Neural progenitor cell (in vitro differentiated cells): ENCODE data around the gene ABHD14A.

ENCODE experiments used
- EZH2 ChIP-seq: fragments of 200-600 bp; sonication (generic); IDR thresholded peaks from 2 replicates; pipeline ENCODE4 v1.6.1; 2017; ENCODE audit warnings: antibody characterized with exemption, mild to moderate bottlenecking, moderate library complexity
- EZH2phosphoT487 ChIP-seq: fragments of 200-600 bp; sonication (generic); IDR thresholded peaks from 2 replicates; pipeline ENCODE4 v1.6.1; 2017; ENCODE audit warnings: antibody characterized with exemption
- TF ChIP-seq, protein P1 (sequence below): fragments of 200-600 bp; sonication (generic); IDR thresholded peaks from 2 replicates; pipeline ENCODE4 v1.5.1; 2017; ENCODE audit warnings: antibody characterized with exemption, mild to moderate bottlenecking

DNA sequence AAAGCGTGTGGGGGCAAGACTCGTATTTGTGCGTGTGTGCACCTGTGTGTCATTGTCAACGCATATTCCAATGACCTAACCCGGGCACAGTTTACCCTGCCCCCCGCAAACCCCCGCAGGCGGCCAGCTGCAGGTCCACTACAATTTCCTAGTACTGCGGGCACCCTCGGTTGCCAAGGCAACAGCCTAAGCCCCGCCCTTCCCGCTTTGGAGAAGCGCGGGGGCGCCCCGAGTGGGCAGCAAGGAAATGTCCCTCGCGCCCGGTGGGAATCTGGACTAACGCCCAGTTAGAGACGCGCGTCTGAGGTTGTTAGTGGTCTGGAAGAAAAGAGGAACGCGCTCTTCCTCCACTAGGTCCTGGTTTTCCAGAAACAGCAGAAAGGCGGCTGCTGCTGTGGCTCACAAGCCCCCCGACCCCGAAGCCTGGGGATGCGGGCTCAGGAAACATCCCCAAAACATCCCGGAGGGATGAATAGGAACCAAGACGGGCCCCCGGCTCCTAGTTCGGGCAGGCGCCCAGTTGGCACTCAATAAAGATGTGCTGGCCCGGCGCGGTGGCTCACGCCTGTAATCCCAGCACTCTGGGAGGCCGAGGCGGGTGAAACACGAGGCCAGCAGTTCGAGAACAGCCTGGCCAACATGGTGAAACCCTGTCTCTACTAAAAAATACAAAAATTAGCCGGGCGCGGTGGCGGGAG, 1.1 kb downstream of the ABHD14A start:
- TF ChIP-seq, protein P1, sequence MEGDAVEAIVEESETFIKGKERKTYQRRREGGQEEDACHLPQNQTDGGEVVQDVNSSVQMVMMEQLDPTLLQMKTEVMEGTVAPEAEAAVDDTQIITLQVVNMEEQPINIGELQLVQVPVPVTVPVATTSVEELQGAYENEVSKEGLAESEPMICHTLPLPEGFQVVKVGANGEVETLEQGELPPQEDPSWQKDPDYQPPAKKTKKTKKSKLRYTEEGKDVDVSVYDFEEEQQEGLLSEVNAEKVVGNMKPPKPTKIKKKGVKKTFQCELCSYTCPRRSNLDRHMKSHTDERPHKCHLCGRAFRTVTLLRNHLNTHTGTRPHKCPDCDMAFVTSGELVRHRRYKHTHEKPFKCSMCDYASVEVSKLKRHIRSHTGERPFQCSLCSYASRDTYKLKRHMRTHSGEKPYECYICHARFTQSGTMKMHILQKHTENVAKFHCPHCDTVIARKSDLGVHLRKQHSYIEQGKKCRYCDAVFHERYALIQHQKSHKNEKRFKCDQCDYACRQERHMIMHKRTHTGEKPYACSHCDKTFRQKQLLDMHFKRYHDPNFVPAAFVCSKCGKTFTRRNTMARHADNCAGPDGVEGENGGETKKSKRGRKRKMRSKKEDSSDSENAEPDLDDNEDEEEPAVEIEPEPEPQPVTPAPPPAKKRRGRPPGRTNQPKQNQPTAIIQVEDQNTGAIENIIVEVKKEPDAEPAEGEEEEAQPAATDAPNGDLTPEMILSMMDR = peak; percentile 40
- TF ChIP-seq EZH2 = no peak
- no peak for TF ChIP-seq EZH2phosphoT487
